Stimulated activated CD8-positive, alpha-beta memory T cell treated with anti-CD3 and anti-CD28 coated beads, Interleukin-2, amount 100 ng/mL, for 1 hour (primary cell): ENCODE data around the gene MGP.

Experiments
- DNase-seq, 2 donors: peaks; one replicate each; pipeline ENCODE4 v3.0.0-alpha.2; 2020; ENCODE audit warnings: low read depth in 2 of 2

The MGP gene

GRCh38 chr12:14885718-14886221 lies at the start of gene MGP:
Gene MGP (minus strand): TSS chr12:14885854. CDS start chr12:14885791, 63 bp downstream.
- no peak for DNase-seq

DNA sequence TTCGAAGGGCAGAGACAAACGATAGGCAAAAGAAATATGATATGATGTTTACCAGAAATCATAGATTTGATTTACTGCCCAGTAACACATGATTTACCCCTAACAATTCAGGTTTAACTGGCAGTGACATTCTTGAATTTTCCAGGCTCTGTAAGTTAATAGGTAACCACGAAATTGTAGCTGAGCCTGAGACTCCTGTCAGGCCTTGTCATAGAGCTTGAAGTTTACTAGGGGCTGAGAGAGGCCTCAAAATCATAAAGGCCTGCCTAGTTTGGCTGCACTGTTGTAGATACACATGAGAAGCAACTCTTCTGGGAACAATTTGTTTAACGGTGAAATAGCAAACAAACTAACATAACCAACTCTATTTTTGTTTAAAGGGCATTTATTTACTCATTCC lies 49.4 kb upstream of the MGP start:
- no peak for DNase-seq

DNA sequence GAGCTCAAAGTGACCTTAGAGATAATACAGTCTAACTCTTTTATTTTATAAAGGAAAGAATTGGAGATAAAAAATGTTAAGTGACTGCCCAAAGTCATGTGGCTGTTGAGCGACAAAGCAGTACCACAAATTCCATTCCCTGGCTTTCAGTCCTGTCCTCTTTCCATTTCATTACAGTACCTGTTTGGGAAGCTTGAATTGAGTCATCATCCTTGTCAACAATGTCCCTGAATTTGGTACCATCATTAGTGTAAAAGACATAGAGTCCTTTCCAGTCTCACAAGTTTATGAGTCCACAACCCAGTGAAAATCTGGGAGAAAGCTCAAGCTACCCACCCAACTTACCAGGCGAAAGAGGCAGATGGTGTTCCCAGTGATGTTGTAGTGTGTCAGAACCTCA lies 48.9 kb upstream of the MGP start:
- no peak for DNase-seq

DNA sequence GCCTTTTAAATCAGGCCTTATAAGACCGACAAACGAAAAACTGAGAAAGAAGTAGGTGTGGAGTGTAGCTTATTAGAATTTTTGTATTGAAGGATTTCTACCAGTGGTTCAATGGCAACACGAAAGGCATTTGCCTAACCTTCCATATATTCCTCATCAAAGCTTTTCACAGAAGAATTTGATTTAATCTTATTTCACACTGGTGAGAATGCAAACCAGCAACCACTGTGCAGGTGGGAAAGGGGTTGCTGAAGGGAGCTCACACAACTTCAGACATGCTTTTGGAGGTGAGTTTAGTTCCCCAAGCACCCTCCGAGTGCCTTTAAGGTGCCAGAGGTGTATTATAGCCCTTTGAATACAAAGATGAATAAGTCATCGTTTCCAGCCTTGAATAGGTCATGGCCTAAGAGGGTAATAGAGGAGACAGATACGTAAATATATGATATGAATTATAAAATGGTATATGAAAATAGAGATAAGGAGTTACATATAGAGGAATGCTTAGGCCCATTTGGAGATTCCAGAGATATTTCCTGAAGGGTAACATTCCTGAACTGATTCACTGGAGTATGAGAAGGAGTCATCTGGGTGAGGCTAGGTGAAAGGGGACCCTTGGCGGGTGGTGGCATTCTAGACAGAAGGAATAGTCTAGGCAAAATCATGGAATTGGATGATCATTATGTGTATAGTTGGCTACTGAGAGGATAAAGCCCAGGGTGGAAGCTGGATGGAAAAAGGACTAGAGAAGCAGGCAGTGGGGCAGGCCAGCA lies 46.3 kb upstream of the MGP start:
- DNase-seq, result no peak

DNA sequence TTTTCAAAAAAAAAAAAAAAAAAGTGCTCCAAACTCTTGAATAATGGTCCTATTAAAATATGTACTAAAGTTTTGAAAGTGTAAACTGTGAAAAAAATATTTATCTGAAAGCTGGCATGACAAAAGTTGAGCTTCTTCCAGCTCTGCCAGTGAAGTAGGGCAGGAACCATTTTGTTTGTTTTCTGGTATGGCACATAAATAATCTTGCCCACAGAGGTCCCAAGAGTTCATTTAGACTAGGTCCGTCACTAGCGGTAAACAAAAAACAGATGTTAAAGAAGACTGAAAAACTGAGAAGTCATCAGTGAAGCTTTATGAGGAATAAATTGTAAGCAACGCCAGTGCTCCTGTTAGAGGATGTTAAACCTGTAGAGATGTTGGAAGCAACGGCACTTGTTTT lies 45.7 kb upstream of the MGP start:
- no peak for DNase-seq

DNA sequence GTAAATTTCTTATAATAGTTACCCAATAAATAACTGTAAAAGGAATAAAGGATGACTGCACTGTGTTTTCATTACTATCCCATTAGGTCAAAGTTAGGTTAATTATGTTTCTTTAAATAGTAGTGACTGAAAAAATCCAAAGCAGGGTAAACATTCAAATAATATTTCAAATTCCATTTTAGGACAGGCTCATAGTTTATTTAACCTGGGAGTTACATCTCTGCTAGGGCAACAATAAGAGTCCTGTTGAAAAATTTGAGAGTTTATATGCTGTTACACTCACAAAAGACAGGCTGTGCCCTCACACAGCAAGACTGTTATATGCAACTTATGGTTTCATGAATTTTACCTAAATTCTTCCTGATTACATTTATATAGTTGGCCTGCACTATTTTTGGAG lies 44.6 kb upstream of the MGP start:
- DNase-seq, result no peak

DNA sequence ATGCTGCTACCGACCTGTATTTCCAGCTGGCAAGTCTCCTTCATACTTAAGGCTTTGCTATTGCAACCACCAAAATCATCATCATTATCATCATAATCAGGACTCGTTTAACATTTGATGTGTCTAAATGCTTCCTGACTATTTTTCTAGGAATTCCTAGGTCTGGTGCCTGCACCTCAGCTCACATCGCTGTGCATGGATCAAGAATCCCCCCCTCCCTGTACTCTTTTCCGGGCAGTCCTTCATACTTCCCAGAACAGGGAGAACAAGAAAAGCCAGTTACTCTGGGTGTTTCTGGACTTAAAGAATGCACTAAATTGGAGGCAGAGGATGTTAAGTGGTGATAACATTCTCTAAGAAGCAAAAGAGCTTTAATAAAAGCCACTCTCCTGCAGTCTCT lies 43.3 kb upstream of the MGP start:
- no peak for DNase-seq

DNA sequence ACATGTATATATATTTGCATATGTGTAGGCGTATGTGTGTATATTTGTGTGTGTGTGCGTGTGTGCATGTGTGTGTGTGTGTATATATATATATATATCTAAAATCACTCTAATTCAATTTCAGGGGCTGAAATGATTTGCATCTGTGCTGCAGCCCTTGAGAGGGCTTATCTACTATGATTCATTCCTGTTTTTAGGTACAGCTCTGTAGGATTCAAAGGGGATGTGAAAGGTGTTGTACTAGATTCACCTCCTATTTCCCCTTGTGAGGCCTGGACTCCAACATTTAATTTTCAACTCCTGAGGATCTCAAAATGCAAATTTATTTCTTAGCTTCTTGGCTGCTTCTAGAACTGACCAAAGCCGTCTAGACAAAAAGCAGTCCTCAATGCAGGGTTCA lies 41.6 kb upstream of the MGP start:
- no peak for DNase-seq

DNA sequence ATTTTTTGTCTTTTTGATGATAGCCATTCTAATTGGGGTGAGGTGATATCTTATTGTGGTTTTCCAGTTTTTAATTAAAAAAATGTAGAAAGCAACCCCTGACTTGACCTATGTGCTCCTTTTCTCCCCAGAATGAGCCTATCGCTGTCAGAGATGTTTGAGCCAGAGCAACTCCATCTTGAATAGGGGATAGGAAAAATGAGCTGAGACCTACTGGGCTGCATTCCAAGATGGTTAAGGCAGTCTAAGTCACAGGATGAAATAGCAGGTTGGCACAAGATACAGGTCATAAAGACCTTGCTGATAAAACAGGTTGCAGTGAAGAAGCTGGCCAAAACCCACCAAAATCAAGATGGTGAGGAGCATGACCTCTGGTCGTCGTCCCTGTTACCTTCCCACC lies 38.9 kb upstream of the MGP start:
- no peak for DNase-seq

GRCh38 chr12:14923944-14924343 lies 38.3 kb upstream of the MGP start:
- no peak for DNase-seq

- DNase-seq, result no peak
Measured at GRCh38 chr12:14921218-14921617, 35.6 kb upstream of the MGP start.

GRCh38 chr12:14920475-14921126 lies 34.9 kb upstream of the MGP start:
- no peak for DNase-seq

DNA sequence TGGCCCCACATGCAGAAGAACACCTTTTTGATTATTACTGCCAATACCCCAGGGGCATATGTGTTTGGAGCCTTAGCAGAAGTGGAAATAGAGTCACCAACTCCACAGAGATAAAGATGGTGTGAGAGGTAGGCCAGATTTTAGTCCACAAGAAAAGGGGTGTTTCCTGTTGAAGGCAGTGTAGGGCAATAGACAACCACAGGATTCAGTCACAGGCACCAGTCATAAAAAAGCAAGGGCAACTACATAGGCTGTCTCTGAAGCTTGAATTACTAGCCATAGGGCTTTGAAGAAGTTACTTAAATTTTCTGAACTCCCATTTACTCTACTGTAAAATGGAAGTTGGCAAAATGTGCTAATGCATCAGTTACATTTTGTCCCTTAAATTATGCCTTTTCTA lies 33.8 kb upstream of the MGP start:
- DNase-seq, result no peak

DNA sequence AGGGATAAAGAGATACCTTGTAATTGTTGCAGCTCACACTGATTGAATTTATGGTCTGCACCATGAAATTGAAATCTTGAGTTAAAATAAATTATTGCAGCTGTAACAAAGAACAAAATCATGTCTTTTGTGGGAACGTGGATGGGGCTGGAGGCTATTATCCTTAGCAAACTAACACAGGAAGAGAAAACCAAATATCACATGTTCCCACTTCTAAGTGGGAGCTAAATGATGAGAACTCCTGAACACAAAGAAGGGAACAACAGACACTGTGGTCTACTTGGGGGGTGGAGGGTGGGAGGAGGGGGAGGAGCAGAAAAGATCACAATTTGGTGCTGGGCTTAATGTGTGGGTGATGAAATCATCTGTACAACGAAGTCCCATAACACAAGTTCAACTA lies 30.1 kb upstream of the MGP start:
- no peak for DNase-seq

DNA sequence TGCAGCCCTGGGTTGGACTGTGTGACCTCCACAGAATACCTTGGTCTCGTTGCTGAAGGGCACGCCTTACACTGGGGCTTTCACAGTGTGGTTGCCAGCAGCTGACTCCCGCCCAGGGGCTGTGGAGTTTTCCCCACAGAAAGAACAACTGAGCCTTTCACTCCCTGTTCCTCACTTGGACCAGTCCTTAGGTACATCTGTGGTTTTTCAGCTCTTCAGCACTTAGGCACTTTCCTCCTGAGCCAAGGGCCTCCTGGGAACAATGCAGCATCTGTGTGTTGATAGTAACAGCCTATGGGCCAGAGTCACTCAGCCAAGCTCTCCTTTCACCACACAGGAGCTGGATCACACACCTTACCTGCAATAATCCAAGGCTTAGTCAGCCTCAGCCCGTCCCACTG lies 27.7 kb upstream of the MGP start:
- no peak for DNase-seq

GRCh38 chr12:14911131-14911530 lies 25.5 kb upstream of the MGP start:
- DNase-seq, result no peak

DNA sequence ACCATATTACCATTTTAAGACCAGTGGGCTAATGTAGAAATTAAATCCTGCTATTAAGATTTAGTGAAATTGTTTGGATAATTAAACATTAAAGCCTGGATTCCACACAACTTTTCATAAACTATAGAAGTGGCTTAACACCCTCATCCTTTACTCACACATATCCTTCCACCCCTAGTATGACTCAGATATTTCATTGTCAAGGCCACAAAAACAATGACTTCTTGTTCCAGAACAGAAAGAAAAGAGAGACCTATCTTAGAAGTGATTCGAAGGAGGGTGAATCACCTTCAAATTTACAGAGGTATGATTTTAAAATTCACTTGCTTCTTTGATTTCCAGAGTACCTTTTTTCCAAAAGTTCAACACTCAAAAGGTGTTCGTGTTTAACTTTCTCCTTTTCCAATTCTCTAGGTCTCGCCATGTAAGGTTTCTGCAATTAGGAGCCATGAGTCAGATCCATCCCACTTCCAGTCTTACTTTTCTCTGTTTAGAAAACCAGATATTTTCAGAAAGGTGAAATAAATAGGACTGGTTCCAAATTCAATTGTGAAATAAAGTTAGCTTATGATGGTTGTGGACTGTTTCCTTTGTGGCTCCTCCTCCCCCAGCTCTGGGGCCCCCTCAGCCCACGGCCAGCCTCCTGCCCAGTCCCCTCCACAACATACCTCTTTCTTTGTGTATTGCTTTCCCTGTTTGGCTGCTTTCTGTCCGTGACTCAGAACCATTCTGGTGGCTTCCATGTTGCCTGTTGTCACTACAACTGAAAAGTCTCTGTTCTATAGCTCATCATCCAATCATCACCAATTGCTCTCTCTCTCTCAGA lies 24.6 kb upstream of the MGP start:
- DNase-seq, result no peak

DNA sequence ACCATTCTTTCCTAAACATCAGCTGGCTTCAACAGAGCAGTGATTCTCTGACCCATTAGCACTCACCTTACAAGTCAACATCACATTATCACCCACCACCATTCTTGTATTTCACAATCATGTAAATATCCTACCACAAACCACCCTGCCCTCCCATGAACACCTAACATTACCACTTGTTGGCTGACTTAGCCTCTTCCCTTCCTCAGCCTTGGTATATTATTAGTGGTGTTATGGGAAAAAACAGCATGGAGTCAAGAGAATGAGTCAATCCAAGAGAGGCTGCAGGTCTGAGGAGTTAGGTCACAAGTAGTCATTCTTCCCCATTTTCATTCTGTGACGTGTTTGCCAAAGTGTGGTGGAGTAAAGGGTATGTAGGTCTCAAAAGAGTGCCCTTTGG lies 22.3 kb upstream of the MGP start:
- DNase-seq, result no peak

- no peak for DNase-seq
Measured at GRCh38 chr12:14906114-14906513, 20.5 kb upstream of the MGP start.

- DNase-seq, result no peak
Measured at GRCh38 chr12:14905269-14906004, 19.8 kb upstream of the MGP start.

DNA sequence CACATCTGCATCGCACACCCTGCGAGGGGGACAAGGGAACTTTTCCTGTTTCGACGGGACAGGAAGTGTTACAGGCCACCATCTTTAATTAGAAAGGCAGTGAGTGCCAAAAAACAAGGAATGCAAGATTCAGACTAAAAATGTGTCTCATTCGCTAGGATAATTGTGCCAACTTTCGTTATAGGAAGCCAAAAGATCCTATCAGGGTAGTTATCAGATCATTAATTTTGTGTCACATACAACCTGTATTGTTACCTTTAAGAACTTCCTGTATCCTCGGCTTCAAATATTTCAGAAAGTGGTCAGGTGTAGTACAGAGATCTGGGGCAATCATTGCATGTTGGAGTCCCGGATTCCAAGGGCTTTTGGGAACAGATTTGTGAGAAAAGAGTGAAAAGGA lies 19.2 kb upstream of the MGP start:
- DNase-seq, result no peak
